ENCODE measurements around the gene KRTAP13-2. TPM values are rescaled to one million over a fixed set of nuclear protein-coding genes. Genes with fewer than 3 reads are reported as not detected.

The KRTAP13-2 gene
- not detected in 2 replicates for polyA plus RNA-seq (2012; rRNA removed)
- not detected in 2 replicates for polyA plus RNA-seq (2012; cell fraction: cytosol; rRNA removed)
- polyA plus RNA-seq (2012; cell fraction: nucleus; rRNA removed), result not detected in 2 replicates

GRCh38 chr21:30372139-30372770 is at the start of gene KRTAP13-2:
Gene KRTAP13-2 (minus strand): TSS chr21:30372271. CDS start chr21:30372213, 58 bp downstream.
- CTCF ChIA-PET, result no interaction called here

GRCh38 chr21:30415993-30416392 is 43.9 kb upstream of the KRTAP13-2 start:
- Histone ChIP-seq H3K27me3 (ENCODE audit: insufficient read depth) (no peaks in the 10 kb centered on the region), H3K27ac (ENCODE audit: low read depth in 2 of 2, low read length in 1 of 2) (no peak overlapping the region), H3K4me1 (ENCODE audit: control insufficient read depth in 1 of 2, insufficient read depth in 2 of 2, low read depth in 1 of 2, low read length in 1 of 2) (no peaks in the 10 kb centered on the region), H3K9ac (no peak overlapping the region), H3K4me3 (ENCODE audit: low read depth in 2 of 2, low read length in 1 of 2) (no peak overlapping the region), H3K9me3 (no peaks in the 10 kb centered on the region), H3K4me2 (no peak overlapping the region), H4K20me1 (ENCODE audit: insufficient read depth) (no peaks in the 10 kb centered on the region), H3K36me3 (replicated peaks in 1 of 2; ENCODE audit: control insufficient read depth in 1 of 2, insufficient read depth in 2 of 2, low read length in 1 of 2) (no peaks in the 10 kb centered on the region), H3K79me2 (ENCODE audit: insufficient read depth) (no peaks in the 10 kb centered on the region), H3K9me2 (no peaks in the 10 kb centered on the region), H3F3A (replicated peaks; ENCODE audit: insufficient read depth) (no peaks in the 10 kb centered on the region), H2AFZ (ENCODE audit: low read depth) (no peak overlapping the region)
- DNase-seq, result no peak
- ChIA-PET POLR2A (no interaction called here), CTCF (no interaction called here)
- 2% methylated on average over 5 of the region's 5 CpGs for whole genome bisulfite sequencing (ENCODE audit: low lambda C conversion rate)
- TF ChIP-seq CTCF (IDR thresholded peaks at IDR 0.05) (no peak), RXRA (IDR thresholded peaks at IDR 0.05; ENCODE audit: borderline replicate concordance, low read depth) (no peak), TEAD4 (IDR thresholded peaks at IDR 0.05; ENCODE audit: borderline replicate concordance, insufficient read depth) (no peak), SMC3 (IDR thresholded peaks at IDR 0.05; ENCODE audit: low read depth, low read length) (no peak), RCOR1 (IDR thresholded peaks at IDR 0.05; ENCODE audit: low read length) (no peak), YY1 (IDR thresholded peaks at IDR 0.05; ENCODE audit: low read depth) (no peak), ZBTB33 (IDR thresholded peaks at IDR 0.05; ENCODE audit: borderline replicate concordance, low read depth) (no peak), CHD2 (IDR thresholded peaks at IDR 0.05; ENCODE audit: low read length, partially characterized antibody) (no peak), EZH2phosphoT487 (IDR thresholded peaks at IDR 0.05; ENCODE audit: borderline replicate concordance, low read depth) (no peak), NFIC (IDR thresholded peaks at IDR 0.05; ENCODE audit: borderline replicate concordance) (no peak)

More at GRCh38 chr21:30372139-30372770, at the start of gene KRTAP13-2:
- no peaks in the 10 kb centered on the region for H3K79me2 ChIP-seq (ENCODE audit: insufficient read depth)
- no peak within 1 kb of the TSS for H3K4me3 ChIP-seq (ENCODE audit: low read depth in 2 of 2, low read length in 1 of 2)
- no peaks in the 10 kb centered on the region for H3K9me3 ChIP-seq
- H3K27me3 ChIP-seq (ENCODE audit: insufficient read depth), result no peaks in the 10 kb centered on the region; the same call in 1 of the 2 replicates
- TF ChIP-seq MEF2A (IDR thresholded peaks at IDR 0.05; ENCODE audit: borderline replicate concordance, low read depth) (no peak), RFX5 (IDR thresholded peaks at IDR 0.05; ENCODE audit: low read length) (no peak), TCF12 (IDR thresholded peaks at IDR 0.05) (no peak), GABPA (IDR thresholded peaks at IDR 0.05; ENCODE audit: low read depth) (no peak), TAF1 (IDR thresholded peaks at IDR 0.05; ENCODE audit: borderline replicate concordance, low read depth, low read length) (no peak), FOSL2 (IDR thresholded peaks at IDR 0.05; ENCODE audit: borderline replicate concordance, low read depth) (no peak), TEAD4 (IDR thresholded peaks at IDR 0.05; ENCODE audit: borderline replicate concordance, insufficient read depth) (no peak), CHD2 (IDR thresholded peaks at IDR 0.05; ENCODE audit: low read length, partially characterized antibody) (no peak), EZH2phosphoT487 (IDR thresholded peaks at IDR 0.05; ENCODE audit: borderline replicate concordance, low read depth) (no peak), FOXM1 (IDR thresholded peaks at IDR 0.05; ENCODE audit: low read depth) (no peak), RAD21 (IDR thresholded peaks at IDR 0.05; ENCODE audit: low read length) (no peak), IRF3 (IDR thresholded peaks at IDR 0.05; ENCODE audit: low read depth, low read length) (no peak)
- H3K4me1 ChIP-seq (ENCODE audit: control insufficient read depth in 1 of 2, insufficient read depth in 2 of 2, low read depth in 1 of 2, low read length in 1 of 2), result no peaks in the 10 kb centered on the region
- H3F3A ChIP-seq (replicated peaks; ENCODE audit: insufficient read depth), result no peaks in the 10 kb centered on the region
- no peaks in the 10 kb centered on the region for H3K36me3 ChIP-seq (replicated peaks in 1 of 2; ENCODE audit: control insufficient read depth in 1 of 2, insufficient read depth in 2 of 2, low read length in 1 of 2)
- POLR2A ChIA-PET, result no interaction called here
- no peak within 1 kb of the TSS for H2AFZ ChIP-seq (ENCODE audit: low read depth)
- no peaks in the 10 kb centered on the region for H4K20me1 ChIP-seq (ENCODE audit: insufficient read depth)
- no peak within 1 kb of the TSS for H3K4me2 ChIP-seq
- WGBS (ENCODE audit: low lambda C conversion rate), result 2% methylated on average over 5 of the region's 5 CpGs
- no peaks in the 10 kb centered on the region for H3K9me2 ChIP-seq
- no peak for DNase-seq
- no peak within 1 kb of the TSS for H3K27ac ChIP-seq (ENCODE audit: low read depth in 2 of 2, low read length in 1 of 2)
- H3K9ac ChIP-seq, result no peak within 1 kb of the TSS
